Measurements from ENCODE around the gene MYT1.

Gene MYT1

GRCh38 chr20:64140061-64140931, 24.0 kb upstream of the MYT1 start:
- DNase-seq (ENCODE audit: low read depth) = no peak

- DNase-seq (ENCODE audit: low read depth) = no peak
These were observed 23.3 kb upstream of the MYT1 start for GRCh38 chr20:64140956-64141355.

- no peak for DNase-seq (ENCODE audit: low read depth)
These were observed 21.7 kb upstream of the MYT1 start for GRCh38 chr20:64142590-64142989.

GRCh38 chr20:64143018-64143801, 21.0 kb upstream of the MYT1 start:
- no peak for DNase-seq (ENCODE audit: low read depth)

GRCh38 chr20:64144144-64144912, 19.9 kb upstream of the MYT1 start:
- no peak for DNase-seq (ENCODE audit: low read depth)

GRCh38 chr20:64145458-64146300, 18.6 kb upstream of the MYT1 start:
- no peak for DNase-seq (ENCODE audit: low read depth)

- no peak for DNase-seq (ENCODE audit: low read depth)
These were observed 17.8 kb upstream of the MYT1 start for GRCh38 chr20:64146301-64146935.

GRCh38 chr20:64146936-64147477, 17.2 kb upstream of the MYT1 start:
- no peak for DNase-seq (ENCODE audit: low read depth)

GRCh38 chr20:64148581-64148980, 15.7 kb upstream of the MYT1 start:
- no peak for DNase-seq (ENCODE audit: low read depth)

GRCh38 chr20:64149141-64149540, 15.1 kb upstream of the MYT1 start:
- no peak for DNase-seq (ENCODE audit: low read depth)

- no peak for DNase-seq (ENCODE audit: low read depth)
These were observed 14.3 kb upstream of the MYT1 start for GRCh38 chr20:64149809-64150560.

GRCh38 chr20:64150756-64151632, 13.3 kb upstream of the MYT1 start:
- DNase-seq (ENCODE audit: low read depth) = no peak

GRCh38 chr20:64151633-64152530, 12.4 kb upstream of the MYT1 start:
- DNase-seq (ENCODE audit: low read depth) = no peak

GRCh38 chr20:64152906-64153305, 11.3 kb upstream of the MYT1 start:
- no peak for DNase-seq (ENCODE audit: low read depth)

GRCh38 chr20:64153410-64153809, 10.8 kb upstream of the MYT1 start:
- DNase-seq (ENCODE audit: low read depth) = no peak

- DNase-seq (ENCODE audit: low read depth) = no peak
These were observed 10.2 kb upstream of the MYT1 start for GRCh38 chr20:64153861-64154589.

- DNase-seq (ENCODE audit: low read depth) = no peak
These were observed 9.5 kb upstream of the MYT1 start for GRCh38 chr20:64154590-64155257.
